ENCODE results near the gene ALOX5AP.

DNA sequence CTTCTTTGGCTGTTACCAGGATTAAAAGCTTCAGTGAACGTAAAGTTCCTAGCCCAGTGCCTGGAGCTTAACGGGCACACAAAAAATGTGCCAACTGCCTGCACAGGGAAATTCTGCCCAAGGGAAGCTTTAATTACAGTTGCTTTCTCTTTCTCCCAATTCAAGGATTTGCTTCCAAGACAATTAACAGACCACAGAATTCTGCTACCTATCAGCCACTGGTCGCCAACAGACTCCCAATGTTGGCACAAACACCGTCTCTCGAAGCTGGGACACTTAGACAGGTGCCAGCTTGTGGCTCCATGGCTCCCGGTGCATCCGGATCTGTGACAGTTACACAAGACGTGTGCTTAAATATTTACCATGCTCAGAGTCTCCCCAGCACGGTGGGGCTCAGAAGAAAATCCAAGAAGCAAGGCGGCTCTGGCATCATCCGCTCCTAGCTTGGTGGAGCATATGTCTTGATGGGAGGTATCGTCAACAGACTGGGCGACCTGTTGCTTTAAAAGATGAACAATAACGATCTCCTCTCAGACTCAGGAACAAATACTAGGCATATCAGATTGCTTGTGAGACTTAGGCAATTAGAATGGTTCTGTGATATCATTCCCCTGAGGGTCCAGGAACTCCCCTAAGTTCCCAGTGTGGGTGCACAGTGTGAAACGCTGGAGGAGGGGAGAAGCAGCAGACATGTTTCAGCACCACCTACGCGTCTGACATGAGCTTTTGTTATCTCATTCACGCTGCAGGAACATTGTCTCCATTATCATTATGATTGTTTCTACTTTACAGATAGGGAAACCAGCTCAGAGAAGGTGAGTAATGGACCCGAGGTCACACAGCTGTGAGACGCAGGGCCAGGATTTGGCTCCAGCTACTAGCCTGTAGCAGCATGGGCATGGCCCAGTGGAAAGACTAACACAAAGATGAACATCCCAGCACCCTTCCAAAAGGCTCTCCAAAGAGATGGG lies 61.6 kb downstream of the ALOX5AP start:
- TF ChIP-seq, protein P1, sequence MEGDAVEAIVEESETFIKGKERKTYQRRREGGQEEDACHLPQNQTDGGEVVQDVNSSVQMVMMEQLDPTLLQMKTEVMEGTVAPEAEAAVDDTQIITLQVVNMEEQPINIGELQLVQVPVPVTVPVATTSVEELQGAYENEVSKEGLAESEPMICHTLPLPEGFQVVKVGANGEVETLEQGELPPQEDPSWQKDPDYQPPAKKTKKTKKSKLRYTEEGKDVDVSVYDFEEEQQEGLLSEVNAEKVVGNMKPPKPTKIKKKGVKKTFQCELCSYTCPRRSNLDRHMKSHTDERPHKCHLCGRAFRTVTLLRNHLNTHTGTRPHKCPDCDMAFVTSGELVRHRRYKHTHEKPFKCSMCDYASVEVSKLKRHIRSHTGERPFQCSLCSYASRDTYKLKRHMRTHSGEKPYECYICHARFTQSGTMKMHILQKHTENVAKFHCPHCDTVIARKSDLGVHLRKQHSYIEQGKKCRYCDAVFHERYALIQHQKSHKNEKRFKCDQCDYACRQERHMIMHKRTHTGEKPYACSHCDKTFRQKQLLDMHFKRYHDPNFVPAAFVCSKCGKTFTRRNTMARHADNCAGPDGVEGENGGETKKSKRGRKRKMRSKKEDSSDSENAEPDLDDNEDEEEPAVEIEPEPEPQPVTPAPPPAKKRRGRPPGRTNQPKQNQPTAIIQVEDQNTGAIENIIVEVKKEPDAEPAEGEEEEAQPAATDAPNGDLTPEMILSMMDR (IDR thresholded peaks at IDR 0.05; ENCODE audit: low read depth, low read length): no peak
- no peak for TF ChIP-seq POLR2A (IDR thresholded peaks at IDR 0.05; ENCODE audit: extremely low read depth, insufficient read length)
- TF ChIP-seq, protein P2, sequence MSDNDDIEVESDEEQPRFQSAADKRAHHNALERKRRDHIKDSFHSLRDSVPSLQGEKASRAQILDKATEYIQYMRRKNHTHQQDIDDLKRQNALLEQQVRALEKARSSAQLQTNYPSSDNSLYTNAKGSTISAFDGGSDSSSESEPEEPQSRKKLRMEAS (IDR thresholded peaks at IDR 0.05; ENCODE audit: low read depth, low read length): no peak
- no peak for TF ChIP-seq MYC (IDR thresholded peaks at IDR 0.05; ENCODE audit: low read depth, low read length)

All from NB4 (cell line).